Measurements from ENCODE around the gene ADAM12.

GRCh38 chr10:126147866-126148587 is 240.2 kb downstream of the ADAM12 start:
- TF ChIP-seq POLR2AphosphoS5 (IDR thresholded peaks at IDR 0.05), result no peak
- TF ChIP-seq CTCF (IDR thresholded peaks at IDR 0.05 in 8 of 11, conservative IDR thresholded peaks at IDR 0.05 in 3 of 11), result no peak
- no peak for TF ChIP-seq POLR2A (IDR thresholded peaks at IDR 0.05)

Data from spleen (tissue), 7 donors.